Sigmoid colon (tissue), 4 donors: ENCODE data around the gene CHST6.

Experiments used
- POLR2A ChIP-seq, 2 donors: fragments of 450-650 bp; IDR thresholded peaks; one replicate each; pipeline ENCODE4 v1.6.1; 2016; ENCODE audit warnings: antibody characterized with exemption in 2 of 2, mild to moderate bottlenecking in 2 of 2, moderate library complexity in 2 of 2
- POLR2AphosphoS5 ChIP-seq, 4 donors: sonication (generic); formaldehyde crosslinking; IDR thresholded peaks; one replicate each; pipeline ENCODE4 v1.6.1; 2017; ENCODE audit warnings: antibody characterized with exemption in 4 of 4
- TF ChIP-seq, protein P1 (sequence below), 4 experiments: fragments of 450-650 bp in 3 of 4; fragments of 200-600 bp in 1 of 4; IDR thresholded peaks; one replicate each; pipeline ENCODE4 v1.5.1; 2016 to 2019; ENCODE audit warnings: antibody characterized with exemption in 4 of 4, mild to moderate bottlenecking in 3 of 4, moderate library complexity in 2 of 4

DNA sequence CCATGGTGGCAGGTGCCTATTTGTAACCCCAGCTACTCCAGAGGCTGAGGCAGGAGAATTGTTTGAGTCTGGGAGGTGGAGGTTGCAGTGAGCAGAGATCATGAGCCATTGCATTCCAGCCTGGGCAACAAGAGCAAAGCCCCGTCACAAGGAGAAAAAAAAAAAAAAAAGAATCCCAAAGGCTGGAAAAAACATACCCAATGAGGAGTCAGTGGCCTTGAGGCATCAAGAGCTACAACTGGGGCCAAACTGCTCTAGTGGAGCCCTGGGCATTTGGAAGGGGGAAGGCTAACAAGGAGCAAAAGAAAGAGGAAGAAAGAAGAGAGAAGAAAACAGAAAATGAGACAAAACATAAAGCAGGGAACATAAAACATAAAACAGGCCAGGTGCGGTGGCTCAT, 6.9 kb downstream of the CHST6 start:
- TF ChIP-seq POLR2A (IDR thresholded peaks at IDR 0.05) (no peak), POLR2AphosphoS5 (IDR thresholded peaks at IDR 0.05) (no peak)
- TF ChIP-seq, protein P1, sequence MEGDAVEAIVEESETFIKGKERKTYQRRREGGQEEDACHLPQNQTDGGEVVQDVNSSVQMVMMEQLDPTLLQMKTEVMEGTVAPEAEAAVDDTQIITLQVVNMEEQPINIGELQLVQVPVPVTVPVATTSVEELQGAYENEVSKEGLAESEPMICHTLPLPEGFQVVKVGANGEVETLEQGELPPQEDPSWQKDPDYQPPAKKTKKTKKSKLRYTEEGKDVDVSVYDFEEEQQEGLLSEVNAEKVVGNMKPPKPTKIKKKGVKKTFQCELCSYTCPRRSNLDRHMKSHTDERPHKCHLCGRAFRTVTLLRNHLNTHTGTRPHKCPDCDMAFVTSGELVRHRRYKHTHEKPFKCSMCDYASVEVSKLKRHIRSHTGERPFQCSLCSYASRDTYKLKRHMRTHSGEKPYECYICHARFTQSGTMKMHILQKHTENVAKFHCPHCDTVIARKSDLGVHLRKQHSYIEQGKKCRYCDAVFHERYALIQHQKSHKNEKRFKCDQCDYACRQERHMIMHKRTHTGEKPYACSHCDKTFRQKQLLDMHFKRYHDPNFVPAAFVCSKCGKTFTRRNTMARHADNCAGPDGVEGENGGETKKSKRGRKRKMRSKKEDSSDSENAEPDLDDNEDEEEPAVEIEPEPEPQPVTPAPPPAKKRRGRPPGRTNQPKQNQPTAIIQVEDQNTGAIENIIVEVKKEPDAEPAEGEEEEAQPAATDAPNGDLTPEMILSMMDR (IDR thresholded peaks at IDR 0.05): no peak
